Activated naive CD4-positive, alpha-beta T cell treated with anti-CD3 and anti-CD28 coated beads, Interleukin-2, amount 50 U/mL, for 72 hours (primary cell): Measurements from ENCODE around the gene ZNF335. TPM values are rescaled to one million over a fixed set of nuclear protein-coding genes. Genes with fewer than 3 reads are reported as not detected.
"Not testable (repeated sequence)": the region's sequence is repeated elsewhere in the genome, so short reads cannot be mapped to it uniquely, and the experiment has no call there.

ENCODE experiments used
- ATAC-seq, 2 donors: fragments of 150-1000 bp; cut with Tn5 transposase; 2 replicates each; pipeline ENCODE4 v1.10.0; 2021; ENCODE audit warnings: mild to moderate bottlenecking in 2 of 2, moderate library complexity in 2 of 2
- DNase-seq, 2 donors: peaks; one replicate each; pipeline ENCODE4 v3.0.0; 2021 to 2022; ENCODE audit warnings: low spot score in 2 of 2
- H3K27ac Mint-ChIP-seq, 2 donors: one replicate each; pipeline ENCODE4 v1.8.0; 2022; ENCODE audit warnings: mild to moderate bottlenecking in 2 of 2, mixed read lengths in 2 of 2
- H3K36me3 Mint-ChIP-seq, 2 donors: one replicate each; pipeline ENCODE4 v1.8.0; 2022; ENCODE audit warnings: mixed read lengths in 2 of 2
- H3K9me3 Mint-ChIP-seq, 2 donors: one replicate each; pipeline ENCODE4 v1.8.0; 2022; ENCODE audit warnings: mixed read lengths in 2 of 2
- total RNA-seq, 2 donors: library from RNA; stranded (reverse); gene quantifications; one replicate each; pipeline ENCODE4 v1.2.3, GENCODE V29; 2022

Gene ZNF335
- total RNA-seq, 2 donors from 2014 or later, result 31.0 to 62.6 TPM

GRCh38 chr20:45901332-45901731 is 70.7 kb downstream of the ZNF335 start:
- not testable (repeated sequence) for H3K36me3 Mint-ChIP-seq, DNase-seq, H3K27ac Mint-ChIP-seq, ATAC-seq, H3K9me3 Mint-ChIP-seq

DNA sequence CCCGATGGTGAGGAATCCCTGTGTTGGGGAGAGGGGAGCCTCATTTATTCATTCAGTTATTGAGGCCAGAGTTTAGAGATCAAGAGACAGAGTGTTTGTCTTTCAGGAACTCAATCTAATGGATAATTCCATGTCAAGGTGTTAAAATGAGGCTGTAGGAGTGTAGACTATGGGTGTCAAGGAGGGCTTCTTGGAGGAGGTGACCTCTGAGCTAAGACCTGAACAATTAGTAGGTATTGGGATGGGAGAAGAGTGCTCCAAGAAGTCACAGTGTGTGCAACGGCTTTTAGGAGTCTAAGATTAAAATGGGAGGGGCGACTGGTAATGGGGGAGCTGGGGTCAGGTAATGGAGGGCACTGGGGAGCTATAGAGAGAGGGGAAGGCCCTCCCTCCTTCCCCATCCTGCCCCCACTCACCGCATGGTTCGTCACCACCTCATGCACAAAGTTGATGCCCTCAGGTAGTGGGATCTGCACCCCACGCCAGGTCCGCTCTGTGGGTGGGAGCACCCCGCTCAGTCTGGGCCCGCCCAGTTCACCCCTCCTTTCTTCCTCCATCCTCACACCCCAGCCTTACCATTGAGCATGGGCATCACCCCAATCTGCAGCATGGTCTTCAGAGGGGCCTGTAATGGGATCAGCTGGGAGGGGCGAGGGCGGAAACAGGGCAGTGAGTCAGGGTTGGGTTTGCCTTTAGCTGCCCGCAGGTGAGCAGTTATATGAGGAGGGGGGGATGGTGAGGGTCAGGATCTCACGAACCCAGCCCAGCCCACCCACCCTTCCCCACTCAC is 72.8 kb downstream of the ZNF335 start:
- ATAC-seq (peak in 1 of 2 donors; percentile 24), DNase-seq (no peak)
- no peaks in the 10 kb centered on the region for H3K9me3 Mint-ChIP-seq
- peaks cover 0 to 2% of the 10 kb centered on the region in 2 donors for H3K36me3 Mint-ChIP-seq
- no peak overlapping the region for H3K27ac Mint-ChIP-seq

Other genes starting within 250 kb of the ZNF335 start
- gene SPINT4, start 249.9 kb downstream of the ZNF335 start, total RNA-seq, result not detected
- under 1 TPM; 0.31 to 0.34 TPM for gene WFDC3, start 180.3 kb downstream of the ZNF335 start, total RNA-seq
- 10 to 100 TPM; 23.2 to 24.4 TPM for gene DNTTIP1, start 180.2 kb downstream of the ZNF335 start, total RNA-seq
- 100 to 1,000 TPM; 200 to 371 TPM for gene UBE2C, start 159.6 kb downstream of the ZNF335 start, total RNA-seq
- gene TNNC2, start 144.9 kb downstream of the ZNF335 start, total RNA-seq, result not detected
- gene SNX21, start 138.4 kb downstream of the ZNF335 start, total RNA-seq, result 1 to 10 TPM; 2.1 to 2.5 TPM
- 10 to 100 TPM; 29.1 to 31.3 TPM for gene ACOT8, start 114.8 kb downstream of the ZNF335 start, total RNA-seq
- gene ZSWIM3, start 114.6 kb downstream of the ZNF335 start, total RNA-seq, result 1 to 10 TPM; 5.7 to 8.4 TPM
- gene ZSWIM1, start 91.0 kb downstream of the ZNF335 start, total RNA-seq, result 10 to 100 TPM; 11.3 to 11.9 TPM
- gene SPATA25, start 84.6 kb downstream of the ZNF335 start, total RNA-seq, result 1 to 10 TPM in 1 of 2 donors, under 1 TPM in 1; 0.64 to 1.8 TPM
- gene NEURL2, start 81.0 kb downstream of the ZNF335 start, total RNA-seq, result 1 to 10 TPM; 1.5 to 3.4 TPM
- gene CTSA, start 80.9 kb downstream of the ZNF335 start, total RNA-seq, result 10 to 100 TPM; 55.6 to 98.5 TPM
- gene PLTP, start 60.0 kb downstream of the ZNF335 start, total RNA-seq, result 10 to 100 TPM; 11.0 to 12.9 TPM
- gene PCIF1, start 37.5 kb downstream of the ZNF335 start, total RNA-seq, result 10 to 100 TPM; 31.8 to 51.0 TPM
- gene MMP9, start 36.7 kb upstream of the ZNF335 start, total RNA-seq, result under 1 TPM in 1 of 2 donors, not detected in 1; 0.10 TPM
- gene SLC12A5, start 57.0 kb upstream of the ZNF335 start, total RNA-seq, result under 1 TPM; 0.34 to 0.66 TPM
- gene NCOA5, start 117.8 kb upstream of the ZNF335 start, total RNA-seq, result 10 to 100 TPM in 1 of 2 donors, 1 to 10 TPM in 1; 2.2 to 15.2 TPM
- 10 to 100 TPM in 1 of 2 donors, 1 to 10 TPM in 1; 8.8 to 10.0 TPM for gene CD40, start 146.1 kb upstream of the ZNF335 start, total RNA-seq